Colonic mucosa (tissue), 4 donors: ENCODE measurements around the gene SLC6A6. TPM values are rescaled to one million over a fixed set of nuclear protein-coding genes. Genes with fewer than 3 reads are reported as not detected.

Experiments used
- DNase-seq: peaks from one replicate; pipeline ENCODE4 v3.0.0-alpha.2; 2020
- H3K27ac ChIP-seq: fragments of 200-600 bp; one replicate; pipeline ENCODE4 v1.8.0; 2021
- H3K27me3 ChIP-seq: fragments of 200-600 bp; one replicate; pipeline ENCODE4 v1.8.0; 2021
- H3K36me3 ChIP-seq: fragments of 200-600 bp; one replicate; pipeline ENCODE4 v1.8.0; 2021
- H3K4me1 ChIP-seq: fragments of 200-600 bp; one replicate; pipeline ENCODE4 v1.8.0; 2021; ENCODE audit warnings: mild to moderate bottlenecking
- H3K4me3 ChIP-seq: fragments of 200-600 bp; one replicate; pipeline ENCODE4 v1.8.0; 2021
- H3K9ac ChIP-seq, 2 donors: one replicate each; pipeline ENCODE4 v1.7.0; 2013; ENCODE audit warnings: control low read depth in 2 of 2, low read depth in 2 of 2, low read length in 2 of 2
- H3K9me3 ChIP-seq: fragments of 200-600 bp; one replicate; pipeline ENCODE4 v1.8.0; 2021
- CTCF ChIP-seq: fragments of 200-600 bp; IDR thresholded peaks from one replicate; pipeline ENCODE4 v1.8.0; 2022; ENCODE audit warnings: antibody characterized with exemption, mild to moderate bottlenecking
- intact Hi-C: fragments of 100-400 bp; cut with DNase I; formaldehyde crosslinking; loops from one replicate; pipeline ENCODE4 v1.14.1; 2022
- total RNA-seq, 2 donors: library from RNA; stranded (reverse); fragmentation: NEBNext Ultra II Directional in 1 of 2; extraction: Animal tissue kit (Norgen Biotek cat#: 25700) in 1 of 2; gene quantifications; one replicate each; pipeline ENCODE4 v1.2.1, GENCODE V29; 2021
- donor health status: healthy.
- donor health status: DM: no; HTN: no; CAD: no.
- donor health status: DM: no; HTN: no; CAD: no.

The SLC6A6 gene
- total RNA-seq, 2 donors from 2014 or later = 7.2 to 13.0 TPM

DNA sequence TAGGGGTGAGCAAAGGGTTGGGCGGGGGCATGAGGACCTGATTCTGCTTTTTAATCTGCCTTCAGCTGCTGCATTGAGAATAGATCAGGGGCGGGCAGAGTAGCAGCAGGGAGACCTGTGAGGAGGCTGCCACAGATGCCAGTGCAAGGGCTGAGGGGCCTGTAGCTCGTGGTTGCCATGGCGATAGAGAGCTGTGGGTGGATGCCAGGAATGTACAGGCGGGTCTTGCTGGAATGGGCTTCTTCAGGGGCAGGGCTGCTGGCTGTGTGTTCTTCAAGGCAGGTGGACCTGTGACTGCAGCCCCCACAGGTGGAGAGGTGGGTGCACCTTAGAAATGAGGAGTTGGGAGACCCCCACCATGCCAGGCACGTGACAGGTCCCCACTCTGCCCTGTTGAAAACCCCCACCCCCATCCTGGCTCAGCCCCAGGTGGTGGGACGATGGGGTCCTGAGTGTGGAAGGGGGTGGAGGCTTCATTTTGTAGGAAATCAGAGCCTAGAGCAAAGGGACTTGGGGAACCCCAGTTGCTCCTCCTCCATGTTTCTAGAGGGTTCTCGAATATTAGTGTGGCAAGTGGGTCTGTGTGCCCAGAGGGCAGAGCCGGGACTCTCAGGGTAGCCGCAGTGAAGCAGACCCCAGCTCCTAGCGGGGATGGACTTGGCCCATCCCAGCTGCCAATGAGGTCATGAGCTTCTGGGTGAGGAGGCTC is 38.3 kb downstream of the SLC6A6 start:
- H3K36me3 ChIP-seq = no peaks in the 10 kb centered on the region
- no peak overlapping the region for H3K9ac ChIP-seq
- intact Hi-C loops = no loop called here
- DNase-seq = no peak
- no peak for TF ChIP-seq CTCF
- no peaks in the 10 kb centered on the region for H3K27me3 ChIP-seq
- H3K4me3 ChIP-seq = no peak overlapping the region
- no peak overlapping the region for H3K27ac ChIP-seq
- H3K9me3 ChIP-seq = no peaks in the 10 kb centered on the region
- peaks cover 12% of the 10 kb centered on the region for H3K4me1 ChIP-seq

DNA sequence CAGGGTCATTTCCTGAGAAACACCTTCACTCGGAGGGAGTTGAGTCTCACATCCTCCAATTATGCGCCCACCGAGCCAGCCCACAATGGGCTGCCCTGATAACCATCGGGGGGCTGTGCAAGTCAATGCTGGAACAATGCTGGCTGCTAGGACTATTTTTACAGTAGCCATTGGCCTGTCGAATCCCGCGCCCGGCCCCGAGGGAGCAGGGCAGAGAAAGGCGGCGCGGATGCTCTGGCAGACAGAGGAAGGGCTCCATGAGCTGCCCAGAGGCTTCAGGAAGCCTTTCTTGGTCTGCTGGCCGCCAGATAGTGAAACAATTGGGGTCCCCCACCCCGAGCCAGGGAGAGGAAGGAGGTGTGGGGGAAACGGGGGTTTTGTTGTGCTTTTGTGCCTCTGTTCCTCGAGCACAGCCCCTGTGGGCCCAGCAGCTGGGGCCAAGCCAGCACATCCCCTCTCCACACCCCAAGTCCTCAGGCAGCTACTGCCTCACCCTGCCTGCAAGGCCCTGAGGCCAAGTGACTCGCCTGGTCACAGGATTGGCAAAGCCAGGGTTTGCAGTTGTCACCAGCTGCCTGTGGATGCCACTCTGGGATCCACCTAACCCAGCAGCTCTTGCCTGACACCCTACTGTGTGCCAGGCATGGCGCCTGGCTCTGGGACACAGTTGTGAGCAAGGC is 39.0 kb downstream of the SLC6A6 start:
- H3K4me1 ChIP-seq = peaks cover 12% of the 10 kb centered on the region
- DNase-seq = no peak

DNA sequence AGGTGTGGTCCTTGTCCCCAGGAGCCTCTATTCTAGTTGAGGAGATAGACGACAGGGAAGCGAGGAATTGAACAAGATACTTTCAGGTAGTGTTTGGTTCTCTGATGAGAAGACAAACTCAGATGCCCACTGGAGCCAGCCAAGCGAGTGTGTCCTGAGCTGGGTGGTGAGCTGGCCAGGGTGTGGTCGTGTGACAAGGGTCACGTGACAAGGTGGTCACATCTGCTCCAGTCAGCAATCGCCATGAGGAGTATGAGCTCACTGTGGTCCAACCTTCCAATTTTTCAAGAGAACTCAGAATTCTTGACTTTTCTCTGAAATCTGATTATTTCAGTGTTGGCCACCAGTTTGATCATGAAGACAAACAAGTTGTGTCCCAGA is 39.5 kb downstream of the SLC6A6 start:
- DNase-seq = no peak
- no peaks in the 10 kb centered on the region for H3K9me3 ChIP-seq
- intact Hi-C loops = no loop called here
- peaks cover 12% of the 10 kb centered on the region for H3K4me1 ChIP-seq
- H3K36me3 ChIP-seq = no peaks in the 10 kb centered on the region
- H3K9ac ChIP-seq = no peak overlapping the region
- no peak overlapping the region for H3K4me3 ChIP-seq
- H3K27ac ChIP-seq = no peak overlapping the region
- no peak for TF ChIP-seq CTCF
- H3K27me3 ChIP-seq = no peaks in the 10 kb centered on the region

More for the DNA sequence above, 39.0 kb downstream of the SLC6A6 start:
- no peaks in the 10 kb centered on the region for H3K9me3 ChIP-seq
- no peak overlapping the region for H3K9ac ChIP-seq
- no peaks in the 10 kb centered on the region for H3K27me3 ChIP-seq
- H3K36me3 ChIP-seq = no peaks in the 10 kb centered on the region
- H3K4me3 ChIP-seq = no peak overlapping the region
- no peak overlapping the region for H3K27ac ChIP-seq
- intact Hi-C loops = no loop called here
- no peak for TF ChIP-seq CTCF

GRCh38 chr3:14444380-14444779 is 42.0 kb downstream of the SLC6A6 start:
- Histone ChIP-seq H3K9ac (no peak overlapping the region), H3K9me3 (no peaks in the 10 kb centered on the region), H3K4me1 (peaks cover 5% of the 10 kb centered on the region), H3K27ac (no peak overlapping the region), H3K27me3 (no peaks in the 10 kb centered on the region), H3K36me3 (no peaks in the 10 kb centered on the region), H3K4me3 (no peak overlapping the region)
- no peak for DNase-seq
- intact Hi-C loops = no loop called here
- no peak for TF ChIP-seq CTCF

GRCh38 chr3:14445773-14446172 is 43.4 kb downstream of the SLC6A6 start:
- no peak overlapping the region for H3K27ac ChIP-seq
- H3K9me3 ChIP-seq = no peaks in the 10 kb centered on the region
- no peaks in the 10 kb centered on the region for H3K4me1 ChIP-seq
- H3K4me3 ChIP-seq = no peak overlapping the region
- H3K36me3 ChIP-seq = no peaks in the 10 kb centered on the region
- no peaks in the 10 kb centered on the region for H3K27me3 ChIP-seq
- intact Hi-C loops = no loop called here
- TF ChIP-seq CTCF = no peak
- DNase-seq = no peak
- H3K9ac ChIP-seq = no peak overlapping the region
